Medulla oblongata (tissue), 1 donor: ENCODE data around the gene EXOC3L2.
"Not testable (repeated sequence)": the region's sequence is repeated elsewhere in the genome, so short reads cannot be mapped to it uniquely, and the experiment has no call there.

ENCODE experiments used
- DNase-seq: peaks from one replicate; pipeline ENCODE4 v3.0.0-alpha.2; 2015; ENCODE audit errors: extremely low spot score

The EXOC3L2 gene

DNA sequence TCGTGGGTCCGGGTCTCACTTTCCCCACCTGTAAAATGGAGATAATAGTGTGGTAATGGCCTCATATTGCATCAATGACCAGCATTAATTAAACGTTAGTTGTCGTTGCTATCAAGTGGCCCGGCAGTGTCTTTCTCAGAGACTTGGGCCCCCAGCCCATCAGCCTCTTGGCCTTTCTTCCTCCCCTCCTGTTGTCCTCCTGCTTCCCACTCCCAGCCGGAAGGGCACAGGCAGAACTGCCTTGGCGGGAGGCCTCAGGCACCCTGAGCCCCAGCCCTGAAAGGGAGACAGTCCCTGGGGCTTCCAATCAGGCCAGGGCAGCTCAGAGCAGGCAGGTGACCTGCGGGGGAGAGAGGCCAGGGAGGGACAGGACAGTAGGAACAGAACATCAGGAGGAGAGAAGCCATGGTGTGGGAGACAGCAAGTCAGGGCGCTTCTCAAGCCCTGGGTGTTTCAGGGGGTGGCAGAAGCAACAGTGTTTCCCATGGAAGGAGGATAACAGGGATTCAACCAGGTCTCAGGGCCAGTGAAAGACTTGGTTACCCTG lies 10.5 kb upstream of the EXOC3L2 start:
- DNase-seq = no peak

GRCh38 chr19:45254044-45254531 lies 8.9 kb upstream of the EXOC3L2 start:
- no peak for DNase-seq

GRCh38 chr19:45253396-45254027 lies 8.3 kb upstream of the EXOC3L2 start:
- DNase-seq = no peak

DNA sequence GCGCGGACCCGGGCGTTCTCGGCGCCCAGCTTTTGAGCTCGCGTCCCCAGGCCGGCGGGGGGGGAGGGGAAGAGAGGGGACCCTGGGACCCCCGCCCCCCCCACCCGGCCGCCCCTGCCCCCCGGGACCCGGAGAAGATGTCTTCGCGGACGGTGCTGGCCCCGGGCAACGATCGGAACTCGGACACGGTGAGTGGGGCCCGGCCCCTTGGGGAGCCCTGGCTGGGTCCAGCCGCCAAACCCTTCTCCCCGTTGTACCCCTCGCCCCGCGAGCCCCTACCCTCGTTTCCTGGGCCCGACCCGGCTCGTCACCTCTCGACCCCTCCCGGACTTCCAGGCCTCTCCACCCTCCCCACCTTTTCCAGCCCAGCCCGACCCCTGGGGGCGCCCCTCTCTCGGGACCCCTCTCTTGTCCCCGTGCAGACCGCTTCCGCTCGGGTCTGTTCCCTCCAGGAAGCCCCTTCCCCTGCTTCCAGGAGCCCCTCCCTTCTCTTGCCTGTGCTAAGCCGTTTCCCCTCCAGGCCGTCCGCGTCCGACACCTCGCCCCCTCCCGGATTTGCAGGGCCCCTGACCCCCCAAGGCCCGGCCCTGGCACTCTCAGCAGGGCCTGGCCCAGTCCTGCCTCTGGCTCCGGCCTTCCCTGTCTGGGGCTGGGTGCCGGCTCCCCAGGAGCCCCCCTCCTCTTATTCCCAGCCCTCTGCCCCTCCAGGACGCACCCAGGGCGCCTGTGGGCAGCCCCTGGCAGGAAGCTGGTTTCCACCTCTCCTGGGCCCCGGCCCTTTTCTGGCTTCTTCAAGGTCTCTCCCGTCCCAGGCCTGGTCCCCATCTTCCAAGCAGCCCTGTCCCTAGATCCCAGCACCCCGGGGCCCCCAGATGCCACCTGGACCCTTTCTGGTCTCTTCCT lies 6.5 kb upstream of the EXOC3L2 start:
- DNase-seq = no peak

DNA sequence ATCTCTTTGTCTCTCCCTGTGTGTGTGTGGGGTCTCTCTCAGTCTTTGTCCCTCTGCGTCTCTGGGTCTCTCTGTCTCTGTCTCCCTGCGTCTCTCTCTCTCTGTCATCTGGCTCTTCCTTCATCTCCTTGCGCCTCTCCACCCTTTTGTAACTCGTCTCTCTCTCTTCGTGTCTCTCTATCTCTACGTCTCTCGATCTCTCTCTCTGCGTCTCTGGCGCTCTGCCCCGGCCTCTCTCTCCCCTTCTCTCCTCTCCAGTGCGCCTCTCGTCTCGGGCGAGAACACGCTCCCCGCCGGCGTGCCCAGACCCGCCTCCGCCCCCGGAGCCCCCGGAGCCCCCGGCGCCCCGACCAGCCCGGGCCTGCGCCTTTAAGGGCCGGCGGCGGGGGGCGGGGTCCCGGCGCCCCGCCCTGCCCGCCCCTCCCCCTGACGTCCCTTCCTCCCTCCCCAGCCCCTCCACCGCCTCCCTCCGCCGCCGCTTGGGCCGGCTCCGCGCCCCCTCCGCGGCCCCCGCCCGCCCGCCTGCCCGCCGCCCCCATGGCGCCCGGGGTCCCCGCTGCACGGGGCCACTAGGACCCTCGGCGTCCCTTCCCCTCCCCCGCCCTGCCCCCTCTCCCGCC lies 5.7 kb upstream of the EXOC3L2 start, which contains the start of gene MARK4:
MARK4 (plus strand) TSS at position 440 of the 620 bp plus-strand sequence. CDS start 318 bp downstream, outside the sequence.
- DNase-seq = peak; percentile 54

DNA sequence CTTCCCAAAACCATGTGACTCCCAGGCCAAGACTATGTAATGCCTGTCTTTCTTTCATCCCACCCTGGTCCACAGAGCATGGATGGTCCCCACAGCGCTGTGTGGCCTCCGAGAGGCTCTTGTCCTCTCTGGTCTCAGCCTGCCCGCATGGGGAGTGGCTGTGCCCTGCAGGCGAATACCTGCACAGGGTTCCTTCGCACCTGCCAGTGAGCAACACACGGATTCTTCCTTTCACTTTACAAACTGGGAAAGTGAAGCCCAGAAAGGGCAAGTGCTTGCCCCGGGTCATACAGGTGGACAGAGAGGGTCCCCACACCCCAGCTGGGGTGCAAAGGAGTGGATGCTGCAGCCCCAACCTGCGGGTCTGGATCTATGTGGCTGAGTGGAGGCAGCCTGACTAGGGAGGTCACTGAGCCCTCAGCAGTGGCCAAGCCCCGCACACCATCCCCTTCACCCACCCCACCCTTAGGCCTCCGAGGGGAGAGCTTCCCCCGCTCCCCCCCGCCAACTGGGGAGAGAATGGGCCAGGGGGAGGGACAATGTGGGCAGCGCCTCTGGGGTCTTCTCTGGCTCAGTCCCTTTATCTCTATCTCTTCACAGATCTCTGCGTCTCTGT lies 5.1 kb upstream of the EXOC3L2 start:
- no peak for DNase-seq

- no peak for DNase-seq
Observed at GRCh38 chr19:45249261-45250033, 4.2 kb upstream of the EXOC3L2 start.

GRCh38 chr19:45247136-45247535 lies 1.9 kb upstream of the EXOC3L2 start:
- DNase-seq = no peak

GRCh38 chr19:45245826-45246225 lies 619 bp upstream of the EXOC3L2 start:
- DNase-seq = no peak

GRCh38 chr19:45244133-45244794 lies 943 bp downstream of the EXOC3L2 start:
- no peak for DNase-seq

DNA sequence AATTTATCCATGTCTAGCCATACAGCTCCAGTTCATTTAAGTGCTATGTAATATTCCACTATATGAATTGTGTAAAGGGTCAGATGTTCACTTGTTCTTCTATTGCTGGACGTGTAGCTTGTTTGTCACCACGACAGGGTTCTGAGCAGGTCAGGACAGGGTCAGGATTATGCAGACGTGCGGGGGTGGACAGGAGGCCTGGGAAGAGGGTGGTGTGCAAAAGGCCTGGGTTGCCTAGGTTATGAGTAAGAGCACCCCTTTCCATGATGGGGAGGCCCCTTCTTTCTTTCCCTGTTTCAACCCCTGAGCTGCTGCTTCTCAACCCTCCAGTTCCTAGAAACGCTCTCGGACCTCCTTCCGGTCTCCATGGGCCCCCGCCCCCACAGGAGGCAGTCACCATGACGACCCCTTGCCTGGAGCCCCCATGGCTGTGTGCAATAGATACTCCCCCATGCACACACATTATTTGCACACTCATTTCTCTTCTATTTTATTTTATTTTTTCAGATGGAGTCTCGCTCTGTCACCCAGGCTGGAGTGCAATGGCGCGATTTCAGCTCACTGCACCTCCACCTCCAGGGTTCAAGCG lies 2.0 kb downstream of the EXOC3L2 start:
- DNase-seq = no peak

GRCh38 chr19:45238556-45238955 lies 6.7 kb downstream of the EXOC3L2 start:
- DNase-seq = no peak

- DNase-seq = no peak
Observed at GRCh38 chr19:45235485-45235884, 9.7 kb downstream of the EXOC3L2 start.

DNA sequence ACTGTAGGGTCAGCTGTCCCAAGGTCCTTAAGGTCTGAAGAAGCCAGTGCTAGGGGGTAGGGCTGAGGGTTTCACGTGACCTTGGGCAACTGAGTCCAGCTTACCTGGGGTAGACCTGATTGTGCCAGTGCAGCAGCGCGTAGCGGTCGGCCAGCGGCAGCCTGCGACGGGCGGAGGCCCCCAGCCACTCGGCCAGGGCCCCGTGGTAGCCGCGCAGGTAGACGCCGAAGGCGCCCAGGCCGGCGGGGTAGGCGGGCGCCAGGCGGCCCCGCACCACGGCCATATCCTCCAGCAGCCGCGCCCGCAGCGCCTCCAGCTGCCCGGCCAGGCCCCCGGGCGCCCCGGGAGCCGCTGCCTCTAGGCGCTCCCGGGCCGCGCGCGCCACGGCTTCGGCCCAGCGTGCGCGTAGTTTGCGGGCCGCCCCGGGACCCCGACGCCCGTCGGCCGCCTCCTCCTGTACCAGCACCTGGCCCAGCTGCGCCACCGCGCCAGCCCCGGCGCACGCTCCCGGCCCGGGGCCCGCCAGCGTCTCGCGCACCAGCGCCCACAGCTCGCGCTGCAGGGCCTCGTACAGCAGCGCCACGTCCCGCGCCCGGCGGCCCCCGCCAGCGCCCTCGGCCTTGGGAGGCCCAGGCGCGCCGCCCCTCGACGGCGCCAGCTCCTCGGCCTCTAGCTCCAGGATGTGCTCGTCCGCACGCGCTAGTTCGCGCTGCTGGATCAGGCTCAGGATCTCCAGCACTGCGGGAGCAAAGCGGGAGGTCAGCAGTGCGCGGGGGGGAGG lies 10.9 kb downstream of the EXOC3L2 start:
- no peak for DNase-seq

- no peak for DNase-seq
Observed at GRCh38 chr19:45231891-45232290, 13.3 kb downstream of the EXOC3L2 start.

DNA sequence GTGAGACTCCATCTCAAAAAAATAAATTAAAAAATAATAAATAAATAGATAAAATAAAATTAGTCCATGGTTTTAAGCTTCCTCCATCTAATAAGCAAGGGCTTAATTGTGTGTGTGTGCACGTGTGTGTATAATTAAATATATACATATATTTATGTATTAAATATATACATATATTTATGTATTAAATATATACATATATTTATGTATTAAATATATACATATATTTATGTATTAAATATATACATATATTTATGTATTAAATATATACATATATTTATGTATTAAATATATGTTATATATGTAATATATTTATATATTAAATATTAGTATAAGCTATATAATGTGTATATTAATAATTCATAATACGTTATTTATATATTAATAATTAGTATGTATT lies 16.2 kb downstream of the EXOC3L2 start:
- DNase-seq = not testable (repeated sequence)

- DNase-seq = no peak
Observed at GRCh38 chr19:45224645-45225044, 20.6 kb downstream of the EXOC3L2 start.

DNA sequence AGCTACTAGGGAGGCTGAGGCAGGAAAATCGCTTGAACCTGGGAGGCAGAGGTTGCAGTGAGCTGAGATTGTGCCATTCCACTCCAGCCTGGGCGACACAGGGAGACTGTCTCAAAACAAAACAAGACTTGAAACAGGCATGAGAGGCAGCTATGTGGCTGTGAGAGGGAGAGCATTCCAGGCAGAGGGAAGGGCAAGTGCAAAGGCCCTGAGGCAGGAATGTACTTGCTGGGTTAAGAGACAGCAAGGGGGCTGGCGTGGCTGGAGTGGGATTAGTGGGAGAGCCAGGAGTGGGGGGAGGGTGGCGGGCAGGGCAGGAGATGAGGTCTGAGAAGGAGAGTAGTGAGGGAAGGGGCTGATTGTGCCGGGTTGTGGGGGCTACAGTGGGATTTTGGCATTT lies 21.3 kb downstream of the EXOC3L2 start:
- DNase-seq = no peak

GRCh38 chr19:45222724-45223123 lies 22.5 kb downstream of the EXOC3L2 start:
- DNase-seq = no peak
